ENCODE data around the gene ME1.

ME1 gene

GRCh38 chr6:83430611-83431544, at the start of gene ME1:
Gene ME1 (minus strand): TSS chr6:83431051. CDS start chr6:83430954, 97 bp downstream.
- Histone ChIP-seq H3K27ac (ENCODE audit: low read length) (no peak within 1 kb of the TSS), H3K9me3 (ENCODE audit: insufficient read depth, low read length, severe bottlenecking) (no peaks in the 10 kb centered on the region), H3K4me3 (ENCODE audit: low read depth in 1 of 2, low read length in 2 of 2) (no peak within 1 kb of the TSS), H2AFZ (ENCODE audit: low read depth, low read length) (no peak within 1 kb of the TSS), H4K20me1 (ENCODE audit: insufficient read depth, low read length) (no peaks in the 10 kb centered on the region), H3K27me3 (ENCODE audit: insufficient read depth, low read length, poor library complexity) (no peaks in the 10 kb centered on the region), H3K79me2 (ENCODE audit: insufficient read depth, low read length) (no peaks in the 10 kb centered on the region), H3K9ac (ENCODE audit: low read depth, low read length) (no peak within 1 kb of the TSS), H3K4me2 (ENCODE audit: insufficient read depth, low read length) (no peak within 1 kb of the TSS), H3K4me1 (ENCODE audit: insufficient read depth, low read length) (no peaks in the 10 kb centered on the region), H3K36me3 (ENCODE audit: insufficient read depth, low read length) (no peaks in the 10 kb centered on the region)
- TF ChIP-seq, protein P1, sequence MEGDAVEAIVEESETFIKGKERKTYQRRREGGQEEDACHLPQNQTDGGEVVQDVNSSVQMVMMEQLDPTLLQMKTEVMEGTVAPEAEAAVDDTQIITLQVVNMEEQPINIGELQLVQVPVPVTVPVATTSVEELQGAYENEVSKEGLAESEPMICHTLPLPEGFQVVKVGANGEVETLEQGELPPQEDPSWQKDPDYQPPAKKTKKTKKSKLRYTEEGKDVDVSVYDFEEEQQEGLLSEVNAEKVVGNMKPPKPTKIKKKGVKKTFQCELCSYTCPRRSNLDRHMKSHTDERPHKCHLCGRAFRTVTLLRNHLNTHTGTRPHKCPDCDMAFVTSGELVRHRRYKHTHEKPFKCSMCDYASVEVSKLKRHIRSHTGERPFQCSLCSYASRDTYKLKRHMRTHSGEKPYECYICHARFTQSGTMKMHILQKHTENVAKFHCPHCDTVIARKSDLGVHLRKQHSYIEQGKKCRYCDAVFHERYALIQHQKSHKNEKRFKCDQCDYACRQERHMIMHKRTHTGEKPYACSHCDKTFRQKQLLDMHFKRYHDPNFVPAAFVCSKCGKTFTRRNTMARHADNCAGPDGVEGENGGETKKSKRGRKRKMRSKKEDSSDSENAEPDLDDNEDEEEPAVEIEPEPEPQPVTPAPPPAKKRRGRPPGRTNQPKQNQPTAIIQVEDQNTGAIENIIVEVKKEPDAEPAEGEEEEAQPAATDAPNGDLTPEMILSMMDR (IDR thresholded peaks at IDR 0.05; ENCODE audit: borderline replicate concordance, extremely low read depth, low read length, poor library complexity, severe bottlenecking): no peak
- TF ChIP-seq EZH2 (IDR thresholded peaks at IDR 0.05; ENCODE audit: borderline replicate concordance, low read depth, low read length, severe bottlenecking): no peak
- ATAC-seq (ENCODE audit: insufficient read depth, low read depth) (no peak), DNase-seq (no peak)

- no peak overlapping the region for H3K4me2 ChIP-seq (ENCODE audit: insufficient read depth, low read length)
- no peaks in the 10 kb centered on the region for H3K79me2 ChIP-seq (ENCODE audit: insufficient read depth, low read length)
- H4K20me1 ChIP-seq (ENCODE audit: insufficient read depth, low read length): no peaks in the 10 kb centered on the region
- H3K9me3 ChIP-seq (ENCODE audit: insufficient read depth, low read length, severe bottlenecking): no peaks in the 10 kb centered on the region
- no peaks in the 10 kb centered on the region for H3K4me1 ChIP-seq (ENCODE audit: insufficient read depth, low read length)
- no peak overlapping the region for H2AFZ ChIP-seq (ENCODE audit: low read depth, low read length)
- no peak for DNase-seq
- no peak for TF ChIP-seq EZH2 (IDR thresholded peaks at IDR 0.05; ENCODE audit: borderline replicate concordance, low read depth, low read length, severe bottlenecking)
- TF ChIP-seq, protein P1 (IDR thresholded peaks at IDR 0.05; ENCODE audit: borderline replicate concordance, extremely low read depth, low read length, poor library complexity, severe bottlenecking): no peak
- H3K27ac ChIP-seq (ENCODE audit: low read length): no peak overlapping the region
- no peak overlapping the region for H3K4me3 ChIP-seq (ENCODE audit: low read depth in 1 of 2, low read length in 2 of 2)
- no peak overlapping the region for H3K9ac ChIP-seq (ENCODE audit: low read depth, low read length)
- H3K36me3 ChIP-seq (ENCODE audit: insufficient read depth, low read length): no peaks in the 10 kb centered on the region
- ATAC-seq (ENCODE audit: insufficient read depth, low read depth): no peak
- no peaks in the 10 kb centered on the region for H3K27me3 ChIP-seq (ENCODE audit: insufficient read depth, low read length, poor library complexity)
Observed at GRCh38 chr6:83480470-83480869, 49.6 kb upstream of the ME1 start.

GRCh38 chr6:83479389-83479788, 48.5 kb upstream of the ME1 start:
- Histone ChIP-seq H3K9ac (ENCODE audit: low read depth, low read length) (no peak overlapping the region), H2AFZ (ENCODE audit: low read depth, low read length) (no peak overlapping the region), H3K36me3 (ENCODE audit: insufficient read depth, low read length) (no peaks in the 10 kb centered on the region), H3K4me2 (ENCODE audit: insufficient read depth, low read length) (no peak overlapping the region), H3K27ac (ENCODE audit: low read length) (no peak overlapping the region), H3K4me1 (ENCODE audit: insufficient read depth, low read length) (no peaks in the 10 kb centered on the region), H3K9me3 (ENCODE audit: insufficient read depth, low read length, severe bottlenecking) (no peaks in the 10 kb centered on the region), H3K79me2 (ENCODE audit: insufficient read depth, low read length) (no peaks in the 10 kb centered on the region), H3K27me3 (ENCODE audit: insufficient read depth, low read length, poor library complexity) (no peaks in the 10 kb centered on the region), H3K4me3 (ENCODE audit: low read depth in 1 of 2, low read length in 2 of 2) (no peak overlapping the region), H4K20me1 (ENCODE audit: insufficient read depth, low read length) (no peaks in the 10 kb centered on the region)
- DNase-seq: no peak
- no peak for TF ChIP-seq EZH2 (IDR thresholded peaks at IDR 0.05; ENCODE audit: borderline replicate concordance, low read depth, low read length, severe bottlenecking)
- TF ChIP-seq, protein P1 (IDR thresholded peaks at IDR 0.05; ENCODE audit: borderline replicate concordance, extremely low read depth, low read length, poor library complexity, severe bottlenecking): no peak
- no peak for ATAC-seq (ENCODE audit: insufficient read depth, low read depth)
